Fibroblast of villous mesenchyme (primary cell): ENCODE data around the gene ZNF70. TPM values are rescaled to one million over a fixed set of nuclear protein-coding genes. Genes with fewer than 3 reads are reported as not detected.

Experiments used
- DNase-seq: peaks from one replicate; pipeline ENCODE4 v3.0.0-alpha.2; 2010; ENCODE audit warnings: low read depth
- H3K4me3 ChIP-seq: 2 replicates; pipeline ENCODE4 v1.5.1; 2011; ENCODE audit warnings: low read depth, mild to moderate bottlenecking, low read length
- total RNA-seq: library from RNA; depleted of rRNA; stranded (reverse); fragments of >200 nt; gene quantifications from 2 replicates; pipeline ENCODE4 v1.2.3, GENCODE V29; 2012
- TF ChIP-seq, protein P1 (sequence below): IDR thresholded peaks from 2 replicates; pipeline ENCODE4 v1.5.1; 2012; ENCODE audit warnings: low read depth, mild to moderate bottlenecking, low read length; ENCODE audit not compliant: insufficient read depth

The ZNF70 gene
- total RNA-seq, 1 donor: 7.8 TPM

DNA sequence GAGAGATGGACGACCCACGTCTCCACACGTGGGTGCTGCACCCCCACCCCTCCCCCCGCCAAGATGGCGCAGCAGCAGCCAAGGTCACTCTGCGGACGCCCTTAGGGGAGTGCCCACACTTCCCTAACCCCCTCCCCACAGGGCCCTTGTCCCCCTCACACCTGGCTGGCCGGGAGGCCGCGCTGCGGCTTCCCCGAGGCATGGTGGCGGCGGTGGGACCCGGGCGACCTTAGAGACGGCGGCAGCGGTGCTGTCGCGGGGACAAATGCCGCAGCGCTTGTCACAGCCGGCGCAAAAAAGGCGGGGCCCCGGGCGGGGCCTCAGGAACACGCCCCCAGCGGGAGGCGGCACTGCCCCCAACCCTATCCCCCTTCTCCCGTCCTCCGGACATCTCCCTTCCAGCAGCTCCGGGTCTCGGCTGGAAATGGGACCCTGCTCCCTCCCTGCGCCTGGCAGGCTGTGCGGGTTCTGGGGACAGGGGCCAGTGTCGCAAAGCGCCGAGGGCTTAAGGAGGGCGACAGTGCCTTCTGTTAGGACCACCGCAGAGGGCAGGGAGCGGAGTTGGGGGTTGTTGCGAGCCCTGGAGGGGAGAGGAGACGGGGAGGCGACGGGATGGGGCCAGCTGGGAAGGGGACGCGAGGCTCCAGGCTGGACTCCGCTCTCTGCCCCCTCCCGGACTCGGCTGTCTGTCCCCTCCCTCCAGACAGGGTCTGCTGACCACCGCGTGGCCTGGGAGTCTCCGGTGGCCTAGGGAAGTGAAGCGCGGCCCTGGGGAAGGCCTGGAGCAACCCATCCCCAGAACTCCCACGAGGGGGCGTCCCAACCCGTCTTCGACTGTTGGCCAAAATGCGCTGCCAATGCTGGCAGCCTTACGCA, 17.0 kb upstream of the ZNF70 start, which contains the start of gene CHCHD10:
CHCHD10 (minus strand) TSS at position 300 of the 876 bp plus-strand sequence; CDS start at position 202, 98 bp downstream.
- peak; percentile 74 for DNase-seq
- H3K4me3 ChIP-seq: peak within 1 kb of the TSS; percentile 73
- TF ChIP-seq, protein P1, sequence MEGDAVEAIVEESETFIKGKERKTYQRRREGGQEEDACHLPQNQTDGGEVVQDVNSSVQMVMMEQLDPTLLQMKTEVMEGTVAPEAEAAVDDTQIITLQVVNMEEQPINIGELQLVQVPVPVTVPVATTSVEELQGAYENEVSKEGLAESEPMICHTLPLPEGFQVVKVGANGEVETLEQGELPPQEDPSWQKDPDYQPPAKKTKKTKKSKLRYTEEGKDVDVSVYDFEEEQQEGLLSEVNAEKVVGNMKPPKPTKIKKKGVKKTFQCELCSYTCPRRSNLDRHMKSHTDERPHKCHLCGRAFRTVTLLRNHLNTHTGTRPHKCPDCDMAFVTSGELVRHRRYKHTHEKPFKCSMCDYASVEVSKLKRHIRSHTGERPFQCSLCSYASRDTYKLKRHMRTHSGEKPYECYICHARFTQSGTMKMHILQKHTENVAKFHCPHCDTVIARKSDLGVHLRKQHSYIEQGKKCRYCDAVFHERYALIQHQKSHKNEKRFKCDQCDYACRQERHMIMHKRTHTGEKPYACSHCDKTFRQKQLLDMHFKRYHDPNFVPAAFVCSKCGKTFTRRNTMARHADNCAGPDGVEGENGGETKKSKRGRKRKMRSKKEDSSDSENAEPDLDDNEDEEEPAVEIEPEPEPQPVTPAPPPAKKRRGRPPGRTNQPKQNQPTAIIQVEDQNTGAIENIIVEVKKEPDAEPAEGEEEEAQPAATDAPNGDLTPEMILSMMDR: peak; percentile 79

DNA sequence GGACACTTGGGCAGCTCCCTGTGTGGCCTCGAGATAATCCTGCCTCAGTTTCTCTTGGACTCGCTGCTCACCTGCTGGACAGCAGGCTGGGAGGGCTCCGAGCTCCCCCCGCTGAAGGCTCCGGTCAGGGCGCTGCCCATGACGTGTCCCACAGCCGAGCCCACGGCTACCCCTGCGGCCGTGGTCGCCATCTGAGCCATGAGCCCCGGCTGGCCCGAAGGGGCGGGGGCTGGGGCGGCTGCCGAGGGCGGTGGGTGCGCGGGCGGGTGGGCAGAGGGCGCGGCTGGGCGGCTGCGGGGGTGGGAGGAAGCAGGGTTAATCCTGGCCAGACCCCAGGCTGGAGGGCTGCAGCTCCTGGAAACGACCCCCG, 16.4 kb upstream of the ZNF70 start:
- DNase-seq: no peak
- peak overlapping the region; percentile 73 for H3K4me3 ChIP-seq
- TF ChIP-seq, protein P1: no peak

DNA sequence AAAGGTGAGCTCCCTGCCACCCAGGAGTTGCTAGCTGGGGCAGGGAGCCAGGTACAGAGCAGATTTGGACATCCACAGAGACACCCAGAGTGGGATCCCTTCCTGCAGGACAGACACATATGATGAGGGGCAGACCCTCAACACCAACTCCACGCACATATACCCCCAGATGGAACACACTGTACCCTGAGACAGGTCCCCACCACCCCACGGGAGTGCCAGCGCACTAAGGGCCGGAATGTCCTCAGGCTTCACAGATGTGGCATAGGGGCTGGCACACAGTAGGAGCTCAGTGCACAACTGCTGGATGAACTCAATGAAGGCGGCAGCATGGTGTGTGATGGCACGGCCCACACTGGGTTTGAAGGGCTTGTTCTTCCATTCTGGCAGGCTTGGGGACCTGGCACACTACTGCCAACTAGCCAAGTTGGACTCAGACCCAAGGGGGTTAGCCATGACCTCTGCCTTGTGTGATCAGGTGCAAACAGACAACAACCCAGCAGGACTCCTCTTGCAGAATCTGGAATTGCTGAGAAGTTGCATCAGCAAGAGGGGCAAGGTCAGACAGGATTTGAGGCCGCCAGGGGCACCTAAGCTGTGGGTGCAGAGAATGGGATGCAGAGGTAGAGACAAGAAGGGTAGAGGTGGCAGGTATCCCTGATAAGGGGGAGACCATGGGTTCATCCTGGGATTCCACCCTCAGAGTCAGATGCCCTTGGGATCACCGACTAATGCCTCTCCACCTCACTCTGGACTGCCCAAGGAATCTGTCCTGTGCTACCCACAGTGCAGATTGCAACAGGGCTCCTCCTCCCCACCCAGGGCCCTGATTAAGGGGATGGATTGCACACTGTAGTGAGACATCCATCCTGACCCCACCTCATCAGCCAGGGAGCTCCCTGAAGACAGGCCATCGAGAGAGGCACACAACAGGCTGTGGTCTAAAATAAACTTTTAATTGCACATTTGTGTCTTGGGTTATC, 14.3 kb upstream of the ZNF70 start:
- no peak overlapping the region for H3K4me3 ChIP-seq
- DNase-seq: no peak

DNA sequence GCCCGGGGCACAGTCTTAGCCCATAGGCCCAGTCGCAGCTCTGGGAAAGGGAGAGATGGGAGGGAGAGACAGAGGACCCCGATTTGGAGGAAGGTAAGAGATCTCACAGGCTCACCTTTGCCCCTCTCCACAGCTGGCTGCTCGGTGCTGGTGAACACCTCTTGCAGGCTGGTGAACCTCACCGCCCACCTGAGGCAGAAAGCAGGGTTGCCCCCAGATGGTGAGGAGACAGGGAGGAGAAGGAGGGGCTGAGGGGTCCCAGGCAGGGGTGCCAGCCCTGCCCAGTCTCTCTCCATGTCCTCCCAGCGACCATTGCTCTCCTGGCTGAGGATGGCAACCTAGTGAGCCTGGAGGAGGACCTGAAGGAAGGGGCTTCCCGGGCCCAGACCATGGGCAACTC, 13.0 kb upstream of the ZNF70 start:
- no peak for DNase-seq
- TF ChIP-seq, protein P1: no peak
- no peak overlapping the region for H3K4me3 ChIP-seq

More for the DNA sequence above, 14.3 kb upstream of the ZNF70 start:
- TF ChIP-seq, protein P1: no peak

DNA sequence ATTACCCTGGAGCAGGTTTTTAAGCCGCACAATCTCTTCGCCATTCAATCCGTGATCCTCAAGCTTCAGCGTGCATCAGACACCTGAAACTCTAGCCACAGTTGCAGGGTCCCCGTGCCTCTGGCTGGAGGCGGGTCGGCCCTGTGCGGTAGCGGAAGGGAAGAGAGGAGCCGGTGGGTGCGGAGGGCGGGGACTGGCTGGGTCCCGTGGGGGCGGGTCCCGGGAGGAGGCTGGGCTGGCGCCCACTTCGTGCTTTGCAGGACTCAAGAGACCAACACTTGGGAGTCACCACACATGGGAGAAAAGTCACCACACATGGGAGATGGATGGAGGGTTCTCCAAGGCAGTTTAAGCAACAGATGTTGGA, 12.7 kb upstream of the ZNF70 start:
- H3K4me3 ChIP-seq: peak overlapping the region; percentile 9
- TF ChIP-seq, protein P1: no peak
- no peak for DNase-seq

DNA sequence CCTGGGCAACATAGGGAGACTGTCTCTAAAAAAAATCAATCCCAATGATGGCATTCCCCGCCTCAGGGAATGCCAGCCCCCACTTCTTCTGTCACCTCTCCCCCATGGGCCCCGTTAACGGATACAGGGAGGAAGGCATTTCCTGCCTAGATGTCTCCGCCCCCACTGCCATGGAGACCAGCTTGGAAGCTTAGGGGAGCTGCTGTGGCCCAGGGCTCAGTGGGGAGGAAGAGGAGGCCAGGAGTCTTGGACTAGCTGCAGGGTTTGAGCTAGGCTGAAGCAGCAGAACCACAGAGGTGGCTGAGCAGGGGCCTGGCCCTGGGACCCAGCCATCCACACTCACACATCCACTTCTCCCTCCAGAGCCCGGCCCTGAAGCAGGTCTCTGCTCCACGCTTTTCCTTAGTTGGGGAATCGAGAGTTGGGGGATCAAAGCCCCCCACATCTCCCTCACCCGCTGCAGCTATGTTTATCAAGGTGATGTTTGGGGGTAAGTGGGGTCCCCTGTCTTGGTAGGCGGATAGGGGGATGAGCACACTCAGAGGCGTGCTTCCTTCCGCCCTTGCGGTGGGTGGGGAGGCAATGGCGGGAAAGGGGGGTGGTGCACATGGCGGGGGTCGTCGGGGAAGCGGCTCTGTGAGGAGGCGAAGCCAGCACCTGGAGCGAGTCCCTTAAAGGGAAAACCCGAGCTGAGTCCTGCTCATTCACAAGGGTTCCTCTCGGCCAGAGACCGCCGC, 12.1 kb upstream of the ZNF70 start, which contains the start of gene C22orf15:
C22orf15 (plus strand) TSS at position 149 of the 737 bp plus-strand sequence; CDS start at position 466, 317 bp downstream.
- peak within 1 kb of the TSS; percentile 9 for H3K4me3 ChIP-seq
- DNase-seq: peak; percentile 29

More for the DNA sequence above, 12.1 kb upstream of the ZNF70 start, which contains the start of gene C22orf15:
- TF ChIP-seq, protein P1: no peak
